Neural cell (in vitro differentiated cells): ENCODE results near the gene SYT1. TPM values are rescaled to one million over a fixed set of nuclear protein-coding genes. Genes with fewer than 3 reads are reported as not detected.

Experiments
- H2AFZ ChIP-seq: fragments of 200-600, 300-800 bp; sonication (generic), shearing (Covaris generic); 2 replicates; pipeline ENCODE4 v1.6.0; 2014; ENCODE audit warnings: low read depth, mild to moderate bottlenecking, antibody characterized with exemption, low read length, moderate library complexity
- H3F3A ChIP-seq: fragments of 200-600 bp; shearing (Covaris generic); 2 replicates; pipeline ENCODE4 v1.6.1; 2016; ENCODE audit warnings: mild to moderate bottlenecking, moderate library complexity, mixed read lengths, antibody characterized with exemption, low read length; ENCODE audit not compliant: insufficient read depth, poor library complexity, severe bottlenecking
- H3K27ac ChIP-seq: fragments of 200-600, 300-800 bp; sonication (generic), shearing (Covaris generic); 2 replicates; pipeline ENCODE4 v1.5.1; 2014; ENCODE audit warnings: mild to moderate bottlenecking, low read length, moderate library complexity
- H3K27me3 ChIP-seq: fragments of 300-800, 200-600 bp; sonication (generic), shearing (Covaris generic); 2 replicates; pipeline ENCODE4 v1.6.0; 2014; ENCODE audit warnings: mild to moderate bottlenecking, low read depth, low read length, moderate library complexity; ENCODE audit not compliant: insufficient read depth
- H3K36me3 ChIP-seq: fragments of 300-800, 200-600 bp; sonication (generic), shearing (Covaris generic); 2 replicates; pipeline ENCODE4 v1.5.1; 2014; ENCODE audit warnings: mild to moderate bottlenecking, antibody characterized with exemption, low read length, moderate library complexity; ENCODE audit not compliant: insufficient read depth
- H3K4me2 ChIP-seq: fragments of 300-800, 200-600 bp; sonication (generic), shearing (Covaris generic); 2 replicates; pipeline ENCODE4 v1.6.0; 2014; ENCODE audit warnings: mild to moderate bottlenecking, low read length
- H3K4me3 ChIP-seq: fragments of 300-800, 200-600 bp; sonication (generic), shearing (Covaris generic); 2 replicates; pipeline ENCODE4 v1.5.1; 2014; ENCODE audit warnings: mild to moderate bottlenecking, low read length, moderate library complexity
- H3K79me2 ChIP-seq: fragments of 200-600 bp; shearing (Covaris generic); replicated peaks from 2 replicates; pipeline ENCODE4 v1.6.0; 2014; ENCODE audit warnings: mild to moderate bottlenecking, low read length, moderate library complexity; ENCODE audit not compliant: insufficient read depth
- H3K9ac ChIP-seq: fragments of 300-800, 200-600 bp; sonication (generic), shearing (Covaris generic); 2 replicates; pipeline ENCODE4 v1.6.1; 2016; ENCODE audit warnings: mild to moderate bottlenecking, low read length, mixed read lengths
- H3K9me2 ChIP-seq: fragments of 200-600 bp; shearing (Covaris generic); 2 replicates; pipeline ENCODE4 v1.6.1; 2016; ENCODE audit warnings: mild to moderate bottlenecking, low read length, mixed read lengths; ENCODE audit not compliant: insufficient read depth
- H3K9me3 ChIP-seq: fragments of 200-600, 300-800 bp; sonication (generic), shearing (Covaris generic); 2 replicates; pipeline ENCODE4 v1.6.1; 2016; ENCODE audit warnings: mild to moderate bottlenecking, mixed run types, low read length, moderate library complexity, mixed read lengths
- H4K20me1 ChIP-seq: fragments of 200-600 bp; shearing (Covaris generic); 2 replicates; pipeline ENCODE4 v1.6.1; 2016; ENCODE audit warnings: mild to moderate bottlenecking, mixed run types; ENCODE audit not compliant: insufficient read depth
- EP300 ChIP-seq: fragments of 450-650 bp; conservative IDR thresholded peaks from 2 replicates; pipeline ENCODE4 v1.6.1; 2014; ENCODE audit warnings: antibody characterized with exemption, mild to moderate bottlenecking, moderate library complexity; ENCODE audit not compliant: poor library complexity, severe bottlenecking
- EZH2 ChIP-seq: fragments of 200-600, 300-800 bp; shearing (Covaris generic), sonication (generic); IDR thresholded peaks from 2 replicates; pipeline ENCODE4 v1.6.1; 2014; ENCODE audit warnings: antibody characterized with exemption, low read length, borderline replicate concordance, mild to moderate bottlenecking; ENCODE audit not compliant: insufficient read depth, poor library complexity, severe bottlenecking
- MXI1 ChIP-seq: fragments of 450-650 bp; conservative IDR thresholded peaks from 2 replicates; pipeline ENCODE4 v1.6.1; 2014; ENCODE audit warnings: antibody characterized with exemption, mild to moderate bottlenecking; ENCODE audit not compliant: poor library complexity, severe bottlenecking
- POLR2AphosphoS5 ChIP-seq: IDR thresholded peaks from 2 replicates; pipeline ENCODE4 v1.6.1; 2012
- RAD21 ChIP-seq: fragments of 450-650 bp; conservative IDR thresholded peaks from 2 replicates; pipeline ENCODE4 v1.6.1; 2014; ENCODE audit warnings: antibody characterized with exemption, mild to moderate bottlenecking, moderate library complexity
- SMC3 ChIP-seq: fragments of 450-650 bp; conservative IDR thresholded peaks from 2 replicates; pipeline ENCODE4 v1.6.1; 2014; ENCODE audit warnings: antibody characterized with exemption, mild to moderate bottlenecking, moderate library complexity; ENCODE audit not compliant: poor library complexity
- TAF1 ChIP-seq: IDR thresholded peaks from 2 replicates; pipeline ENCODE4 v1.6.1; 2012; ENCODE audit warnings: low read depth
- polyA plus RNA-seq: library from polyadenylated mRNA; depleted of rRNA; stranded (reverse); fragments of >200 nt; gene quantifications from 2 replicates; pipeline ENCODE4 v1.2.3, GENCODE V29; 2014
- TF ChIP-seq, protein P1 (sequence below): fragments of 450-650 bp; IDR thresholded peaks from 2 replicates; pipeline ENCODE4 v1.5.1; 2014; ENCODE audit warnings: antibody characterized with exemption, mild to moderate bottlenecking, moderate library complexity; ENCODE audit not compliant: poor library complexity, severe bottlenecking
- TF ChIP-seq, protein P2 (sequence below): IDR thresholded peaks from 2 replicates; pipeline ENCODE4 v1.6.1; 2012; ENCODE audit warnings: borderline replicate concordance

The SYT1 gene
- polyA plus RNA-seq, 1 donor from 2014 or later: 103 TPM

DNA sequence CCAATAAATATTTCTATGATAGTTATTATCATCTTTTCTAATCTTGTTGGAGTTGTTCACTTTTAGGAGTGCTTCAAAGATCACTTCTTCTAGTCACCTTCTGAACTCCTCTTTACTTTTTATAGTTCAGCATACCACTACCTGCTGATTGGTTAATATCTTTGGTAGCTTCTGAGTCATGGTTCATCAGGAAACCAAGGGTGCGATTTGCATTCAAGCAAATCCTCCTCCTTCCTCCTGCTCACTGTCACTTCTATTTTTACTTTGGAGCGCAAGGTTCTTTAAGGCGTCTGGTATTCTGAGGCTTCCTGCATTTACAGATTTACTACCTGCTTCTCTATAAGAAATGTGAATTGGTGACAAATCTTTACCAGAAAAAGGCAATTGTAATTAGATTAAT is 24.0 kb downstream of the SYT1 start:
- H3K9me3 ChIP-seq: no peaks in the 10 kb centered on the region
- no peak overlapping the region for H3K4me3 ChIP-seq
- no peak overlapping the region for H2AFZ ChIP-seq
- H3K9ac ChIP-seq: no peak overlapping the region
- no peaks in the 10 kb centered on the region for H3K36me3 ChIP-seq
- H3K4me2 ChIP-seq: no peak overlapping the region
- no peaks in the 10 kb centered on the region for H3K9me2 ChIP-seq
- no peaks in the 10 kb centered on the region for H3K27me3 ChIP-seq
- H4K20me1 ChIP-seq: no peaks in the 10 kb centered on the region
- H3F3A ChIP-seq: no peaks in the 10 kb centered on the region
- no peaks in the 10 kb centered on the region for H3K79me2 ChIP-seq
- H3K27ac ChIP-seq: no peak overlapping the region
- no peak for TF ChIP-seq SMC3
- TF ChIP-seq, protein P1, sequence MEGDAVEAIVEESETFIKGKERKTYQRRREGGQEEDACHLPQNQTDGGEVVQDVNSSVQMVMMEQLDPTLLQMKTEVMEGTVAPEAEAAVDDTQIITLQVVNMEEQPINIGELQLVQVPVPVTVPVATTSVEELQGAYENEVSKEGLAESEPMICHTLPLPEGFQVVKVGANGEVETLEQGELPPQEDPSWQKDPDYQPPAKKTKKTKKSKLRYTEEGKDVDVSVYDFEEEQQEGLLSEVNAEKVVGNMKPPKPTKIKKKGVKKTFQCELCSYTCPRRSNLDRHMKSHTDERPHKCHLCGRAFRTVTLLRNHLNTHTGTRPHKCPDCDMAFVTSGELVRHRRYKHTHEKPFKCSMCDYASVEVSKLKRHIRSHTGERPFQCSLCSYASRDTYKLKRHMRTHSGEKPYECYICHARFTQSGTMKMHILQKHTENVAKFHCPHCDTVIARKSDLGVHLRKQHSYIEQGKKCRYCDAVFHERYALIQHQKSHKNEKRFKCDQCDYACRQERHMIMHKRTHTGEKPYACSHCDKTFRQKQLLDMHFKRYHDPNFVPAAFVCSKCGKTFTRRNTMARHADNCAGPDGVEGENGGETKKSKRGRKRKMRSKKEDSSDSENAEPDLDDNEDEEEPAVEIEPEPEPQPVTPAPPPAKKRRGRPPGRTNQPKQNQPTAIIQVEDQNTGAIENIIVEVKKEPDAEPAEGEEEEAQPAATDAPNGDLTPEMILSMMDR: no peak
- no peak for TF ChIP-seq EZH2
- TF ChIP-seq, protein P2, sequence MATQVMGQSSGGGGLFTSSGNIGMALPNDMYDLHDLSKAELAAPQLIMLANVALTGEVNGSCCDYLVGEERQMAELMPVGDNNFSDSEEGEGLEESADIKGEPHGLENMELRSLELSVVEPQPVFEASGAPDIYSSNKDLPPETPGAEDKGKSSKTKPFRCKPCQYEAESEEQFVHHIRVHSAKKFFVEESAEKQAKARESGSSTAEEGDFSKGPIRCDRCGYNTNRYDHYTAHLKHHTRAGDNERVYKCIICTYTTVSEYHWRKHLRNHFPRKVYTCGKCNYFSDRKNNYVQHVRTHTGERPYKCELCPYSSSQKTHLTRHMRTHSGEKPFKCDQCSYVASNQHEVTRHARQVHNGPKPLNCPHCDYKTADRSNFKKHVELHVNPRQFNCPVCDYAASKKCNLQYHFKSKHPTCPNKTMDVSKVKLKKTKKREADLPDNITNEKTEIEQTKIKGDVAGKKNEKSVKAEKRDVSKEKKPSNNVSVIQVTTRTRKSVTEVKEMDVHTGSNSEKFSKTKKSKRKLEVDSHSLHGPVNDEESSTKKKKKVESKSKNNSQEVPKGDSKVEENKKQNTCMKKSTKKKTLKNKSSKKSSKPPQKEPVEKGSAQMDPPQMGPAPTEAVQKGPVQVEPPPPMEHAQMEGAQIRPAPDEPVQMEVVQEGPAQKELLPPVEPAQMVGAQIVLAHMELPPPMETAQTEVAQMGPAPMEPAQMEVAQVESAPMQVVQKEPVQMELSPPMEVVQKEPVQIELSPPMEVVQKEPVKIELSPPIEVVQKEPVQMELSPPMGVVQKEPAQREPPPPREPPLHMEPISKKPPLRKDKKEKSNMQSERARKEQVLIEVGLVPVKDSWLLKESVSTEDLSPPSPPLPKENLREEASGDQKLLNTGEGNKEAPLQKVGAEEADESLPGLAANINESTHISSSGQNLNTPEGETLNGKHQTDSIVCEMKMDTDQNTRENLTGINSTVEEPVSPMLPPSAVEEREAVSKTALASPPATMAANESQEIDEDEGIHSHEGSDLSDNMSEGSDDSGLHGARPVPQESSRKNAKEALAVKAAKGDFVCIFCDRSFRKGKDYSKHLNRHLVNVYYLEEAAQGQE: no peak
- TF ChIP-seq MXI1: no peak
- TF ChIP-seq POLR2AphosphoS5: no peak
- no peak for TF ChIP-seq TAF1

DNA sequence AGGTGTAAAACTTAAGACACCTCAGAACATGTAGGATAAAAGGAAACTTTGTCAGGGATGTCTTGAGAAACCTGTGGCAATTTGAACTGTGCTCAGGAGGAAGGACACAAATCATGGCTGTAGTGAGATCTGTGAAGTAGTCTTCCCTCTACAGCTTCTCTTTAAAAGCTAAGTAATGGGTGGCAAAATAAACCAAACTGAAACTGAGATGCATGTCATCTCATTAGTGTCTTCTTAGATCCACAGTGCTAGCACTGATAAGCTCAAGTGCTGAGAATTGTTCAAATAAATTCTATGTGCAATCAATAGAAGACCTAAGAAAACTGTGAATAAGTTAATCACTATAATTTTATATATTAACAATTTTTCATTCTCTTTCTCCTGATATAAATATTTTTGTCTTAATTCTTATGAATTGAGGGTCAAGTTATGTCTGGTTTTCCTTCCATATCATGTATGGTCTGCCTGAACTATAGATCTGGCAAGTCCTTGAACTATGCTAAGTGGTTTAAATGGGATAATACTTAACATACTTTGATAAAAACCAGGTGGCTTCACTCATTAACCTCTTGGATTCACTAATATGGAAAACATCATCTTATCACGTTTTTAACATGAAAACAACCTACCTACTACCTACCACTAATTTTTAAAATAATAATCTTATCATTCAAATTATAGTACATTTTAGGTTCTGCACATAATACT is 27.2 kb downstream of the SYT1 start:
- Histone ChIP-seq H3K4me2 (no peak overlapping the region), H3K27ac (no peak overlapping the region), H3K79me2 (peaks cover 9% of the 10 kb centered on the region)

More for the DNA sequence above, 27.2 kb downstream of the SYT1 start:
- no peak for TF ChIP-seq SMC3
- no peak for TF ChIP-seq EZH2
- no peak for TF ChIP-seq RAD21
- TF ChIP-seq, protein P1: no peak
- no peak for TF ChIP-seq POLR2AphosphoS5
- TF ChIP-seq MXI1: no peak
- TF ChIP-seq EP300: no peak
- TF ChIP-seq TAF1: no peak
- TF ChIP-seq, protein P2: no peak
- H3F3A ChIP-seq: no peaks in the 10 kb centered on the region
- no peak overlapping the region for H3K9ac ChIP-seq
- no peak overlapping the region for H2AFZ ChIP-seq
- no peaks in the 10 kb centered on the region for H3K9me2 ChIP-seq
- H3K9me3 ChIP-seq: no peaks in the 10 kb centered on the region
- H3K4me3 ChIP-seq: no peak overlapping the region
- H4K20me1 ChIP-seq: no peaks in the 10 kb centered on the region
- H3K27me3 ChIP-seq: no peaks in the 10 kb centered on the region
- no peaks in the 10 kb centered on the region for H3K36me3 ChIP-seq
